Left kidney (tissue), 2 donors: ENCODE data around the gene RHBDL3. TPM values are rescaled to one million over a fixed set of nuclear protein-coding genes. Genes with fewer than 3 reads are reported as not detected.
"Not testable (repeated sequence)": the region's sequence is repeated elsewhere in the genome, so short reads cannot be mapped to it uniquely, and the experiment has no call there.

Experiments used
- DNase-seq: peaks from one replicate; pipeline ENCODE4 v3.0.0-alpha.2; 2013
- polyA plus RNA-seq: library from polyadenylated mRNA; unstranded; fragments of 120-200 nt; gene quantifications from one replicate; pipeline ENCODE4 v1.2.1, GENCODE V29; 2013; ENCODE audit not compliant: insufficient read length

The RHBDL3 gene
- polyA plus RNA-seq, 1 donor = 1.5 TPM

DNA sequence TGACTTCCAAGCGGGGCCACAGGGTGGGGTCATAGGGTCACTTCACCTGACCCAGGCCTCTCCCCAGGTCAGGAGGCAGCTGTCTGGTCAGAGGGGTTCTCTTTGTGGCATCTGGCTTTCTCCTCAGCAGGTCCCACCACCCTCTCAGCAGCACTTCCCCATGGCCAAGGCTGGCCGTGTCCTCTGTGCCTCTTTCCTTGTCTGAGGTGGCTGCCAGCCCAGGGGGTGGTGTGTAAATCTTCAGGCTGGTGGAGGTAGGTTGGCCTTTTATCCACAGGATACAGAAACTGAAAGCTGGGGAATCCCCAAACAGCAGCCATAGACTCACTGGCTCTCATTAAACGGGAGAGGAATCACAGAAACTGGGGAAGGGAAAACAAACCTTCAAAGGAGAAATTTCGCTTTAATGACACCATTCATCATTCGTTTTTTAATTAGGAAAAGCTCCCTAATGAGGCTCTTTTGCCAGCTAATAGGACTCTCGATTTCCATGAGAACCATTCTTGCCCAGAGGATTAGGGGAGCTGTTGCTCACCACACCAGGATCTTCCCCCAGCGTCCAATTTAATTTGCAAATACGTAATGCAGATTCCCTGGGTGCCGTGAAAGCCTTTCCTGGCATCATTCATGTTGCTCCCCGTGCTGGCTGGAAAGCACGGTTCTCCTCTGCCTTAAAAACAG, 58.3 kb downstream of the RHBDL3 start:
- DNase-seq = no peak

DNA sequence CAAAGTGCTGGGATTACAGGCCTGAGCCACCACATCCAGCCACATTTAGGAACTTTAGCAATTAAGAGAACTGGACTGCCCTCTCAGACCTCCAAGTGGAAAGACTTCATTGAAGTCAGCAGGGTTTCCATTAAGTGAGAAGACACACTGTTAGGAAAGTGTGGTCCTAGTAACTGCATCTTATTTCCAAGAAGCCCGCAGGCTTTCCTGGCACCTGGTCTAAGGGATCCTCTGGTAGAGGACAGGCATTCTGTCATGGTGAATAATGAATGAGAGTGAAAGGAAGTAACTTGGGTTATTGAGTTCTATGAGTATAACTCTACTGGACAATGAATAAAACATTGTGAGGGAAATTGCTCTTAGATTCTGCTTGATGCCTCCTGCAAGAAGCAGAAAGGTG, 62.3 kb downstream of the RHBDL3 start:
- DNase-seq = no peak

DNA sequence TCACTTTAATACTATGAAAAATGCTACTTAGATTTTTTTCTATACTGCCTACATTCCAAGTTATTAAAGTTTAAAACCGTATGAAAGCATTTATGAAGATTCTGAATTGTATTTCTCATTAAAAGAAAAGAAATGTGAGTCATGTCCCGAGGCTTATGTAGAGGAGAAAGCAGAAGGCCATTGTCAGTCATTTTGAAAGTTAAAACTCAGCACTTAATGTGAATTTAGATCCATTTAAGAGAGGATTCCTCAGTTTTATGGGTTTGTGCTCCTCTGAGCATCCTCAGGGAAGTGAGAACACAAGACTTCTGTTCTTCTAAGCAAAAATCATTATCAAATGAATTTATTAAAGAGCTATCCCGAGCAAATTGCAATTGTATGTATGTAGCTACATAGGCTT, 64.5 kb downstream of the RHBDL3 start:
- DNase-seq = no peak

DNA sequence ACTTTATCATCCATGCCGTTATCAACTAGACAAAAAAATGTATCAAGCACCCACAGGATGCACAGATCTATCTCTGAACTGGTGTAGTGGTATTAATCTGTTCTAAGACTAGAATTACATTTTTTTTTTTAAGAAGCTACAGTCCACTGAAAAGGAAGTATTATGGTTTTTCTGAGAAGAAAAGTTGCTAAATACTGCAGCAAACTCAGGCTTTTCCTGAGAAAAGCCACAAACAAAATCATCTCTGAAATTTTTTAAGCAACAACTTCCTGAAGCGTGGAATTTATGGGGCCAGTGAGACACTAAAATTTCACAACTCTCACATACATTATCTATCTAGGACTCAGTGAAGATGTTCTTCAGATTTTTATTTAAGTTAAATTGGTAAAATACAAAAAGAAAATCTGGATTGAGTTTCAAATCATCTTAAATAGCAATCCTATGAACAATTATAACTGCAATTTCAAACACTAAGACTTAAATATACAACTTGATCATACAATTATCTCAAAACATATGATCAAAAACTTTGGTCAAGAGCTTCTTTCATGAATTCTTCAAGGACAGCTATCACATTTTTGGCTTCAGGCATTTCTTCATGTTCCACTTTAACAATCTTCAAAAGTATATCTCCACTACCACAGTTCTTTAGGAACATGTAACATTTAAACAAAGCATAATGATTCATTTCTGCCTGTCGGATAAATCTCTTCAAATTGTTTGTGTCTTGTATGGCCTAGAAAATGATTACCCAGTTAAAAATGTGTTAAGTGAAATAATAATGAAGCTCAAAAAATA, 65.8 kb downstream of the RHBDL3 start:
- DNase-seq = no peak

DNA sequence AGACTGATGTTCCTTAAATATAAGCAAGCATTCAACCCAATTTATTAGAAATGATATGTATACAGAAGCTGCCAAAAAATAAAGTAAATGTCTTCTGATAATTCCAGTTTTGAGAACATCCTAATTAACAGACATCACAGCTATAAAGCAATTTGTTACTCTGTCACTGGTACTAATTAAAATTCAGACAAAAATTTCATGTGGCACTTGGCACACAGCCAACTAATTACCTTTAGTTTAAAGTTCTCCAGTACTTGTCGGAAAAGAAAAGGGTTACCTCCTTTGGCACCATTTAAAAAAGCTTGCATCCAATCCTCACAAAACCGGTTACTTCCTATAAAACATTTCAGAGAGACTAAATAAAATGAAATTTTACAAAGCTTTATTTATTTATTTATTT, 67.6 kb downstream of the RHBDL3 start:
- no peak for DNase-seq

DNA sequence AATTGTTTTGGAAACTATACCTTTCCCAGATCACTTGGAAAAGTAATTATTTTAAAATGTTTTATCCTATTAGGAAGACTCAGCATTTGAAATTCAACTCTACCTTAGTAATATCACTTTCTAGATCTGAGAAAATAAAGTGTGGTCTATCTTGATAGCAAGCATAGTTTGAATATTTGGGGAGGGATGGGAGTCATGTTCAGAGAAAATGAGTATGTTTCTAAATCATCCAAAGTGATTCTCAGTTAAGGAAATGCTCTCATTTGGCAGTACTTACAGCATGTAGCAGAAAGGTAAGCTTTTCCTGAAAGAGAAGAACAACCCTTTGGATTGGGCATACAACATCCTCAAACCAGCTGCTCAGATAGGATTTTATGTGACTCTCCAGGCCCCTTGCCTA, 69.4 kb downstream of the RHBDL3 start:
- DNase-seq = no peak

DNA sequence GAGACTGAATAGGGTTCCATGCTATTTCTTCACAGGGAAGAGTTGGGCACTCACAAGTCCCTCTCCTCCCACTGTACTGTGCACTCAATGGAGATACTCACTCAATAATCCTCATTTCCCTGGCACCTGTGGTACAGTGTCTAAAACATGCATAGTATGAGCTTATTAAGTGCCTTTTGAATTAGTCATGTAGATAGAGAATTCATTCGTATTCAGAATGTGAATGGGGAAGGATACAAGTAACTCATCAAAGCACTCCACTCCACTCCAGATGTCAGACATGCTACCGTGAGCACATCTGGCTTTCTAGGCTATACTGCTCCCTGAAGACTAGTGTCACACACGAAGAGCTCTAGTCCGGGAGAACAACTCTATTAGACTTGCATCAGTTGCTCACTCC, 70.1 kb downstream of the RHBDL3 start:
- no peak for DNase-seq

DNA sequence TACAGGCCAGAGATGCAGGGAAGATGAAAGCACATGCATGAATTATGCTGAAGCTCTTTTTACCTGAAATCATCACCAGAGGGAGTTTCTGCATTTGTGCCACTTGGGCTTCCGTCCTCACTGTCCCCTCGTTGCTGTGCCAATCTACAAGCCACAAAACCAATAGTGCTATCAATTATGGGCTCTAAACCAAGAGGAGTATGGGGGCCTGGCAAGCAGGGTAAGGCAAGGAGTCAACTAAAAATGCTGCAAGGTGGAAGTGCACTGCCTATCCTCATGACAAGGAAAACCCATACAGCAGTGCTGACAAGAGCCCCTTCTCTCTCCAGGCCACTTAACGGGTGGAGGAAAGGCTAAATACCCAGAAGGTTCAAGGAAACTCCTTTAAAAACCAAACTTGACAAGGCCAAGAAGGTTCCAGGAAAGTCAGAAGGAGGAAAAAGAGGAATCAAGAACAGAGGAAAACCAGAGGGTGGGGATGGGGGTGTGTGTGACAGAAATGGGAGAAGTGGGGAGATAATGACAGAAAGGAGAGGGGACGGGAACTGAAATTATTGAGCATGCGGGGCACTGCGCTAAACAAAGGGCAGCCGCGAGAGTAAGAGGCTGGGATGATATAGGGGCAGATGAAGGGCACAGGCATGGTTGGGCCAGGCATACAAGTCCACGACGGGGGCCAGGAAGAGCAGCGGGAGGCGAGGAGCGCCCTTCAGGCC, 75.7 kb downstream of the RHBDL3 start:
- peak; percentile 24 for DNase-seq

DNA sequence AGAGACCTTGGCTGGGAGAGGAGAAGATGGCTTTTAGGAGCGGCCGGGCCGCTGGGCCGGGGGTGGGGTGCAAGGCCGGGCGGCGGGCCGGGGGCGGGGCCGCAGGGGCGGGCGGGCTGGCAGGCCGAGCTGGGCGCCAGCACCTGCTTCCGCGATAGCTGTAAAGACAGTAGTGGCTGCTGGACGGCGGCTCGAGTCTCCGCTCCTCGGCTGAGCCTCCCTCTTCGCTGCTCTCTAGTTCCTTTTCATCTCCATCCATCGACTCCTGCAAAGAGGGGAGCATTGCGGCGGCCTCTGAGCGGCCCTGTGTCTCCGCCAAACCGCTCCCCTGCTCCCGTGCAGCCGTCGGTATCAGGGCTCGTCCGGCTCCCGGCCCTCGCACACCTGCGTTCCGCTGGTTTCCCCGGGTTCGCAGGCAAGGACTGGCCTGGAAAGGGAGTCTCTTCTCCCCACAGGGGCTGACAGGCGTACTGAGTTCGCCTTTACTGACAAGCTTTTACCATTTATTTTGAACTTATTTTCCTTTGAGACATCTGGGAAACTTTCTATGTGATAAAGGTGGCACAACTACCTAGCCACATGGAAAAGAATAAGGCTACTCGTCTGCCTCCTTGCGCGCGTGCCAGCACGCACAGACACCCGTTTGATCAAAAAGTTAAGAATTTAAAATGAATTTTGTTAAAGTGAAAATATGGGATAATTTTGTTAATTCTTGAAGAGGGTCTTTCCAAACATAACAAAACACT, 76.4 kb downstream of the RHBDL3 start, which contains the start of gene C17orf75:
Gene C17orf75 (minus strand): TSS at position 317 of the 746 bp plus-strand sequence. CDS start 34 bp downstream, at position 283.
- DNase-seq = peak; percentile 76

DNA sequence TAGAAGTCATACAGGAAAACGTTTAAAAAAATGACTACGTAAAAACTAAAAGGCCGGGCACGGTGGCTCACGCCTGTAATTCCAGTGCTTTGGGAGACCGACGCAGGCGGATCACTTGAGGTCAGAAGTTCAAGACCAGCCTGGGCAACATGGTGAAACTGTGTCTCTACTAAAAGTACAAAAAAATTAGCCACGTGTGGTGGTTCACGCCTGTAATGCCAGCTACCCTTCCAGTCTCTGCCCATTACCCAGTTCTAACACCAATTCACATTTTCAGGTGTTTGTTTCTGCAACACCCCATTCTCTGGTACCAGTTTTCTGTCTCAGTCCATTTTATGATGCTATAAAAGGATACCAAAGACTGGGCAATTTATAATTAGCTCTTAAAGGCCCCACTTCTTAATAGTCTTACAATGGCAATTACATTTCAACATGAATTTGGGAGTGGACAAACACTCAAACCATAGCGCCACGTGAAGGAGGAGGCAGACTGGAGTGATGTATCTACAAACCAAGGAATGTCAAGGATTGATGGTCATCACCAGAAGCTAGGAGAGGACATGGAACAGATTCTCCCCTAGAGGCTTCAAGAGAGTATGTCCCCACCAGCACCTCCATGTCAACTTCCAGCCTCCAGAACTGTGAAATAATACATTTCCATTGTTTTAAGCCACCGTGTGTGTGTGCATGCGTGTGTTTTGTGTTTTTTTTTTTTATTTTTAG, 77.1 kb downstream of the RHBDL3 start:
- DNase-seq = no peak

DNA sequence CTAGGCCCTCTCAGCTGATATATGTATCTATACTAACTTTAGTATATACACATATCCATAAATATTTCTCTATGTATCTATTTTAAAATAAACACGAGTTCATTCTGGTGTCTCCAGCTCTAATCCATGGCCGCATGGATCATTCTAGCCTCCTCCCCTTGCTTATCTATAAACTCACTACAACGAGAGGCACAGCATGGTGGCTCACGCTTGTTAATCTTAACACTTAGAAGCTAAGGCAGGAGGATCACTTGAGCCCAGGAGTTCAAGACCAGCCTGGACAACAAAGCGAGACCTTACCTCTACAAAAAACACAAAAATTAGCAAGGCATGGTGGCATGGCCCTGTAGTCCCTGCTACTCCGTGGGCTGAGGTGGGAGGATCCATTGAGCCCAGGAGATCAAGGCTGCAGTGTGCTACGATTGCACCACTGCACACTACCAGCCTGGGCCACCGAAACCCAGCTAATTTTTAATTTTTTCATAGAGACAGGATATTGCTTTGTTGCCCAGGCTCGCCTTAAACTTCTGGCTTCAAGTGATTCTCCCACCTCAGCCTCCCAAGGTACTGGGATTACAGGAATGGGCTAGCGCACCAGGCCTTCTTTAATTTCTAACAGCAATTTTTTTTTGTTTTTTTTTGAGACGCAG, 80.4 kb downstream of the RHBDL3 start:
- no peak for DNase-seq

DNA sequence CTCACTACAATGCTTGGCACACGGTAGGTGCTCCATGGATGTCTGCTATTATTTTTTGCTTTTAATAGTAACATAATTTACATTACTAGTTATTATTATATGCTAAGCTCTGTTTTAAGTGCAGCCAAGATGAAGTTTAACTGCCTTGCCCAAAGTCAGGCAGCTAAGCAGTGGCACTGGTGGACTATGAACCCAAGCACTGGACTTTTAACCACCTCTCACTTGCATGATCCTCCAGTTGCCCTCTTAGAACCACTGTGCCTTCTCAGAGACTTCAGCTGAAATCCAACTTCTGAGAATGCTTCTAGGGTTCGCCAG, 82.8 kb downstream of the RHBDL3 start:
- DNase-seq = no peak

DNA sequence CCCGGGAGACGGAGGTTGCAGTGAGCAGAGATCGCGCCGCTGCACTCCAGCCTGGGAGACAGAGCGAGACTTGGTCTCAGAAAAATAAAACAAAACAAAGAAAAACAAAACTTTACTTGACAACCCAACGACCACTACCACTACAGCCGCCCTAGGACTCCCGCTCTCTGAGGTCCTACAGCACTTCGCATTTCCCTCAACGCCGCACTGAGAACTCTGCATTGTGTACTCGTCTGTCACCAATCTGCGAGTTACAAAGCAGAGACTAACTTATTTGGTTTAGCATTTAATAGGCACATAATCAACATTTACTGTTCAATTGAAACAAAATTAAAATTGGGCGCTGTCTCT, 83.8 kb downstream of the RHBDL3 start:
- DNase-seq = no peak

DNA sequence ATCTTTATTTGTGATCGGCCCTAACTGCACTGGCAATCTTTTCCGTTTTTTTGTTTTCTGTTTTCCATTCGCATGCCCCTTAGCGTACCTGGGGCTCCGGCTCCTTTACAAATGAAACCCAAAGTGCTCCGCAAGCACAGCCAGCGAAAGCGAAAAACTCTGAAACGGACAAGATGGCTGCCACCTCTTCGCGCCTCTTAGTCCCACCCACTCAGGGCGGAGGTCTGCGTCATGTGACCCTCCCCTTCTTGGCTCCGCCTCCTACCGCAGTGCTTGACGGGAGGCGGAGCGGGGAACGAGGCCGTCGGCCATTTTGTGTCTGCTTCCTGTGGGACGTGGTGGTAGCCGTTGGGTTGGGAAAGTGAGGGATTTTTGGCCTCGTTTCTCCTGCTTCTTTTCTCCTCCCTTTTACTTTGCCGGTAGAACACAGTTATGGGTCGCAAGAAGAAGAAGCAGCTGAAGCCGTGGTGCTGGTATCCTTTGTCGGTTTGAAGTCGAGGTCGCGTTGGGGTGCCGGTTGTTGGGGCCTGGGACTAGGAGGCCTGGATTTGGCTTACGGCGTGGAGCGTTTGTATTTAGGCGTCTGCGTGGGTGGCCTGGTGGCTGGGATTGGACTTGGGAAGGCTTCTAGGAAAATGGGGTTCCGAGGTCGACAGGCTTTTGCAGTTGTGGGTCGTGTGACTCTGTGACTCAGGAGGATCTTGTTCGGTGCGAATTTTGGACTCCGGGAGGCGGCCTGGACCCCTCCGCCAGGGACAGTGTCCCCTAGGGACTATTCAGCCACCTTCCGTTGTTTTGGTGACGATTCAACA, 84.4 kb downstream of the RHBDL3 start, which contains the start of gene ZNF207:
Gene ZNF207 (plus strand): TSS at position 304 of the 812 bp plus-strand sequence. CDS start 129 bp downstream, at position 433.
- DNase-seq = peak; percentile 97

DNA sequence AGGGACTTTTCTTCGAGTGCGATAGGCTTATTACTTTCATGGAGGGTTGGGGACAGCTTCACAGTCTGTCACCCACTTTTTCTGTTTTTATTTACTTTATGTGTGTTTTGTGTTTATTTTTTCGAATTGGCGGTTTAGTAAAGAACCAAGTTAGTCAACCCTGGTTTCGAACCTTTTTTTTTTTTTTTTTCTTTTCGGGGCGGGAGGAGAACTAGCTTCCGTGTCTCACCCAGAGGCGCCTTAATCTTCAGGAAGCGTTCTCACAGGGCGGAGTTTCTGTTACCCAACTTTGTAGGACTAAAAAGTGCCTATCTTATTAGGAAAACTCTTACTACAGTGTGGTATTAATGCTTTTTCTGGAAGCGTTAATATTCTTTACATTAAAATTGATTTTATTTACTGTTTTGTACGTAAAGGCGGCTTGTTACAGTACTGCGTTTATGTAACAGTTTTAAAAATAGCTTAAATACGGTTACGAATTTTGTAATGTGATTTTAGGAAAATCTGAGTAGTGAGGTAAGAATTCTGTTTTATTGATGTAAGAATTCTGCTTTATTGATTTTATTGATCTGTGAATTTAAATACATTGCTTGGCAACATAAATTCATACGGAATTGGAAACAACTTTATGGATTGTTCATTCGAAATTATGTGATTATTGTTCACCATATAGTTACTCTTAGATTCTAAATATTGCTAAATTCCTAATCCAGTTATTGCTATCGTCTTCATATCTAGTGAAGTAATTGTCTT, 85.2 kb downstream of the RHBDL3 start:
- DNase-seq = peak; percentile 55

DNA sequence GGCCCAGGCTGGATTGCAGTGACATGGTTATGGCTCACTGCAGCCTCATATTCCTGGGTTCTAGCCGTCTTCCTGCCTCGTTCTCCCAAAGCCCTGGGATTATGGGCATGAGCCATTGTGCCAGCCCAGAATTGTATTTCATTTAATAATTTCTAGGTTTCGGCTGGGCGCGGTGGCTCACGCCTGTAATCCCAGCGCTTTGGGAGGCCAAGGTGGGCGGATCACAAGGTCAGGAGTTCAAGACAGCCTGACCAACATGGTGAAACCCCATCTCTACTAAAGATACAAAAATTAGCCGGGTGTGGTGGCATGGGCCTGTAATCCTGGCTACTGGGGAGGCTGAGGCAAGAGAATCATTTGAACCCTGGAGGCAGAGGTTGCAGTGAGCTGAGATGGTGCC, 87.1 kb downstream of the RHBDL3 start:
- not testable (repeated sequence) for DNase-seq

DNA sequence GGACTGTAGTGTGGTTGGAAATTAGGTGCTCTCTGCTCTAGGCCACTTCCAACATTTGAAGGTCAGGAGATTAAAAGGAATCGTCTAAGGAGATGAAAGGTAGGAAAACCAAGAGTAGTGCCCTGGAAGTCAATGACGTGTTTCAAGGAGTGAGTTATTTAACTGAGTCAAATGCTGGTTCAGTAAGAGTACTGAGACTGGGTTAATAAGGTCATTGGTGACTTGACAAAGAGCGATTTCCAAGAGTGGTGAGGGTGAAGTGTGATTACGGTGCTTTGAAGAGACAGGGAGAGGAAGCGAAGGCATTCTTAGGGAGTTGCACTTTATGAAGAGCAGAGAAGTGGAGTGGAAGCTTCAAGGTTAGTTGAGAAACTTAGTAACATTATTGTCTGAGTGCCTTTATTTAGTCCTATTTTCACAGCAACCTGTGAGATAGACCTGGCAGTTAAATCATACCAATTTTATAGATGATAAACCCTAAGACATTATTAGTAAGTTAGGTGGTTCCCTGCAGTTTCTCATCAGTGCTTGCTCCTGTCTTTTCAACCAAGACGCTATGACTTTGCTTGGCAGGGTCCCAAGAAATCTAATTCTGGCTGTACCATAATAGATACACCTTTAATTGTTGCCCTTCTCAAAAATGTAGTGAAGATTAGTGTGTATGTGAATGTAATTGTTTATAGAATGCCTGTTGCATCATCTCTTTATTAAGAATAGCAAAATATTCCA, 90.2 kb downstream of the RHBDL3 start:
- DNase-seq = no peak

DNA sequence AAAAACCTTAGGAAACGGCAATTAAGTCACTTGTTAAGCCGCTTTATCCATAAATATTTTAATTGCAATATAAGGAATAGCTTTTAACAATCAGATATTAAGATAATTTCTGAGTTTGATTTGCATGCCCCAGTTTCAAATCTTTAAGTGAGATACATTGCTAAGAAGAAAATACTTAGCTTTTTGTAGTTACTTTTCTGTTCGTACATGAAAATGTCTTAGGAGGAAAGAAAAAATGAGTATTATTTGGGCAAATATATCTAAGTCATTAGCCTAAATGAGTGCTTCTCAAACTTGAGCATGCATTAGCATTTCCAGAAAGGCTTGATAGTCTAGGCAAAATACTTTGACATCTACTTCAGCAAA, 90.7 kb downstream of the RHBDL3 start:
- DNase-seq = no peak

DNA sequence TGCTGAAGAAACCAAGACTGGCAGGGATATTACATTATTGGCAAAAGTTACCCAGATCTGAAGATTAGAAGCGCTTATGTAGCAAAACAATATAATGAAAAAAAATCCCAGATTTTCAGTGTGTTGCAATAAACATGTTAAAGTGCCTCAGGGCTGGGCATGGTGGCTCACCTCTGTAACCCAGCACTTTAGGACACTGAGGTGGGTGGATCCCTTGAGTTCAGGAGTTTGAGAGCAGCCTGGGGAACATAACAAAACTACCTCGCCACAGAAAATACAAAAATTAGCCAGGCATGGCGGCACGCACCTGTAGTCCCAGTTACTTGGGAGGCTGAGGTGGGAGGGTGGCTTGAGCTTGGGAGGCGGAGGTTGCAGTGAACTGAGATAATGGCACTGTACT, 91.1 kb downstream of the RHBDL3 start:
- DNase-seq = no peak
